ENCODE data around the gene PTPRA. TPM values are rescaled to one million over a fixed set of nuclear protein-coding genes. Genes with fewer than 3 reads are reported as not detected.

PTPRA gene
- total and polyA plus RNA-seq, 2 of the 13 experiments (the other 11 are each of a cell fraction or from before 2014, with no cell fraction given), result 47.2 to 127 TPM

DNA sequence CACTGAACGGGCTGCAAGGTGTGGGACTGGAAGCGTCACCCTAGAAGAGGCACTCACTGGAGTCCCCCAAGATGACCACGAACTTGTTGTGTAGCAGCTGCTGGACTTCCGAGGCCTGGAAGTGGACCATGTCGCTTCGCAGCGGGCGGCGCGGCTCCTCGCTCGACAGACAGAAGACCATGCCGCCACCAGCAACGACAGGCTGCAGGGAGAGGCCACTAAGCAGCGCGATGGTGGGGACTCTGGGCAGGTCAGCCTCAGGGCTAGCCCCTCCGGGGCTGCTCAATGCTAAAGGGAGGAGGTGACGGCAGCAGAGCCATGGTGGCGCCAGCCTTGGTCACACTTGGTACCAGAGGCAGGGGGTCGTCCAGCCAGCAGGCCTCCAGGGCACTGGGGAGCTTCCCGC lies 33.5 kb upstream of the PTPRA start:
- Histone ChIP-seq H3K79me2 (ENCODE audit: insufficient read depth, low read length) (peaks cover 8% of the 10 kb centered on the region), H4K20me1 (ENCODE audit: insufficient read depth, low read length) (no peaks in the 10 kb centered on the region), H2AFZ (ENCODE audit: low read length) (no peak overlapping the region), H3K27ac (ENCODE audit: extremely low read length, insufficient read depth, low read length) (no peak overlapping the region), H3K9me3 (ENCODE audit: low read length) (no peaks in the 10 kb centered on the region), H3K27me3 (ENCODE audit: control insufficient read depth in 1 of 2, insufficient read depth in 2 of 2, low read length in 2 of 2) (no peaks in the 10 kb centered on the region; a peak in 1 of 5 replicates), H3K9ac (ENCODE audit: insufficient read depth, low read depth, low read length) (peak overlapping the region; percentile 88), H3K4me3 (replicated peaks in 1 of 3; ENCODE audit: insufficient read depth in 1 of 3, low read depth in 2 of 3, low read length in 3 of 3) (peak overlapping the region; percentile 71 to 97 (median 74)), H3K36me3 (replicated peaks in 1 of 2; ENCODE audit: control insufficient read depth in 1 of 2, insufficient read depth in 2 of 2, low read length in 2 of 2) (peaks cover 4 to 11% of the 10 kb centered on the region in 2 experiments; a peak in 3 of 5 replicates), H3K4me2 (ENCODE audit: low read depth, low read length) (peak overlapping the region; percentile 77), H3K4me1 (ENCODE audit: insufficient read depth, low read length) (peaks cover 40% of the 10 kb centered on the region)
- CTCF ChIA-PET (ENCODE audit: low intra/inter-chr PET ratio, low total read pairs), result no interaction called here
- ATAC-seq, result no peak
- BruUV-seq (replicated peaks), result no TSS peak
- DNase-seq (ENCODE audit: low spot score), result no peak
- intact Hi-C loops (cut with micrococcal nuclease; ENCODE audit: unreplicated experiment) (no loop called here), in situ Hi-C loops (cut with HindIII; ENCODE audit: extremely low pct_ligation_motif_present, low pct_unique_long_range_greater_than_20kb) (loop anchor here (10.0 kb wide), 1 partner anchor 85 kb away; no protein-coding TSS in a partner anchor)
- POLR2A ChIA-PET, result interaction anchor here (1.0 to 1.9 kb wide), 7 partner anchors 9 to 206 kb away, joined by 3 to 12 read pairs (median 6); partner anchors contain the start of genes MRPS26 and PTPRA
- no peak for FAIRE-seq
- 95% methylated on average over 21 of the region's 21 CpGs for WGBS (ENCODE audit: low lambda C conversion rate)
- peak; percentile 39 for TF ChIP-seq PTBP1 (IDR thresholded peaks at IDR 0.05; ENCODE audit: low read depth, low read length, poor library complexity, severe bottlenecking)
- no peak for TF ChIP-seq POLR2AphosphoS5 (IDR thresholded peaks at IDR 0.05; ENCODE audit: low read depth, low read length)
- TF ChIP-seq MXD4 (CRISPR knock-in tag; IDR thresholded peaks at IDR 0.05), result no peak
- no peak for TF ChIP-seq ZNF143 (CRISPR knock-in tag; IDR thresholded peaks at IDR 0.05)
- 0 out of 2 replicates have a peak, but pooled peaks have one; percentile 35 for TF ChIP-seq ZNF713 (CRISPR knock-in tag; IDR thresholded peaks at IDR 0.05)
- TF ChIP-seq JARID2 (CRISPR knock-in tag; IDR thresholded peaks at IDR 0.05; ENCODE audit: insufficient replicate concordance), result no peak
- no peak for TF ChIP-seq TBP (CRISPR knock-in tag; IDR thresholded peaks at IDR 0.05)
- TF ChIP-seq, protein P1, sequence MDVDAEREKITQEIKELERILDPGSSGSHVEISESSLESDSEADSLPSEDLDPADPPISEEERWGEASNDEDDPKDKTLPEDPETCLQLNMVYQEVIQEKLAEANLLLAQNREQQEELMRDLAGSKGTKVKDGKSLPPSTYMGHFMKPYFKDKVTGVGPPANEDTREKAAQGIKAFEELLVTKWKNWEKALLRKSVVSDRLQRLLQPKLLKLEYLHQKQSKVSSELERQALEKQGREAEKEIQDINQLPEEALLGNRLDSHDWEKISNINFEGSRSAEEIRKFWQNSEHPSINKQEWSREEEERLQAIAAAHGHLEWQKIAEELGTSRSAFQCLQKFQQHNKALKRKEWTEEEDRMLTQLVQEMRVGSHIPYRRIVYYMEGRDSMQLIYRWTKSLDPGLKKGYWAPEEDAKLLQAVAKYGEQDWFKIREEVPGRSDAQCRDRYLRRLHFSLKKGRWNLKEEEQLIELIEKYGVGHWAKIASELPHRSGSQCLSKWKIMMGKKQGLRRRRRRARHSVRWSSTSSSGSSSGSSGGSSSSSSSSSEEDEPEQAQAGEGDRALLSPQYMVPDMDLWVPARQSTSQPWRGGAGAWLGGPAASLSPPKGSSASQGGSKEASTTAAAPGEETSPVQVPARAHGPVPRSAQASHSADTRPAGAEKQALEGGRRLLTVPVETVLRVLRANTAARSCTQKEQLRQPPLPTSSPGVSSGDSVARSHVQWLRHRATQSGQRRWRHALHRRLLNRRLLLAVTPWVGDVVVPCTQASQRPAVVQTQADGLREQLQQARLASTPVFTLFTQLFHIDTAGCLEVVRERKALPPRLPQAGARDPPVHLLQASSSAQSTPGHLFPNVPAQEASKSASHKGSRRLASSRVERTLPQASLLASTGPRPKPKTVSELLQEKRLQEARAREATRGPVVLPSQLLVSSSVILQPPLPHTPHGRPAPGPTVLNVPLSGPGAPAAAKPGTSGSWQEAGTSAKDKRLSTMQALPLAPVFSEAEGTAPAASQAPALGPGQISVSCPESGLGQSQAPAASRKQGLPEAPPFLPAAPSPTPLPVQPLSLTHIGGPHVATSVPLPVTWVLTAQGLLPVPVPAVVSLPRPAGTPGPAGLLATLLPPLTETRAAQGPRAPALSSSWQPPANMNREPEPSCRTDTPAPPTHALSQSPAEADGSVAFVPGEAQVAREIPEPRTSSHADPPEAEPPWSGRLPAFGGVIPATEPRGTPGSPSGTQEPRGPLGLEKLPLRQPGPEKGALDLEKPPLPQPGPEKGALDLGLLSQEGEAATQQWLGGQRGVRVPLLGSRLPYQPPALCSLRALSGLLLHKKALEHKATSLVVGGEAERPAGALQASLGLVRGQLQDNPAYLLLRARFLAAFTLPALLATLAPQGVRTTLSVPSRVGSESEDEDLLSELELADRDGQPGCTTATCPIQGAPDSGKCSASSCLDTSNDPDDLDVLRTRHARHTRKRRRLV (CRISPR knock-in tag; IDR thresholded peaks at IDR 0.05), result no peak
- no peak for TF ChIP-seq ZNF136 (CRISPR knock-in tag; IDR thresholded peaks at IDR 0.05; ENCODE audit: low read depth)
- TF ChIP-seq PHF21A (CRISPR knock-in tag; IDR thresholded peaks at IDR 0.05), result no peak
- TF ChIP-seq NCOR1 (IDR thresholded peaks at IDR 0.05; ENCODE audit: borderline replicate concordance, low read length), result no peak
- no peak for TF ChIP-seq ZNF772 (CRISPR knock-in tag; IDR thresholded peaks at IDR 0.05)
- 0 out of 2 replicates have a peak, but pooled peaks have one; percentile 13 for TF ChIP-seq ZC3H4 (CRISPR knock-in tag; IDR thresholded peaks at IDR 0.05; ENCODE audit: borderline replicate concordance)
- 0 out of 2 replicates have a peak, but pooled peaks have one; percentile 2 for TF ChIP-seq ZSCAN22 (CRISPR knock-in tag; IDR thresholded peaks at IDR 0.05)
- TF ChIP-seq ARHGAP35 (CRISPR knock-in tag; IDR thresholded peaks at IDR 0.05; ENCODE audit: borderline replicate concordance), result no peak
- no peak for TF ChIP-seq ZNF296 (CRISPR knock-in tag; conservative IDR thresholded peaks at IDR 0.05)
- TF ChIP-seq SP5 (CRISPR knock-in tag; IDR thresholded peaks at IDR 0.05; ENCODE audit: borderline replicate concordance, low read depth), result no peak
- peak; percentile 68; the same call in 1 of the 2 replicates for TF ChIP-seq ZNF383 (CRISPR knock-in tag; IDR thresholded peaks at IDR 0.05; ENCODE audit: borderline replicate concordance)
- TF ChIP-seq RBFOX2 (IDR thresholded peaks at IDR 0.05; ENCODE audit: low read depth, low read length), result no peak
- no peak for TF ChIP-seq MLLT10 (CRISPR knock-in tag; IDR thresholded peaks at IDR 0.05)
- no peak for TF ChIP-seq HMG20B (CRISPR knock-in tag; conservative IDR thresholded peaks at IDR 0.05)
- TF ChIP-seq ZIK1 (CRISPR knock-in tag; IDR thresholded peaks at IDR 0.05; ENCODE audit: borderline replicate concordance, low read depth), result no peak
- no peak for TF ChIP-seq AGO1 (IDR thresholded peaks at IDR 0.05; ENCODE audit: low read depth, low read length, poor library complexity, severe bottlenecking)
